ENCODE data around the gene ATG4D. TPM values are rescaled to one million over a fixed set of nuclear protein-coding genes. Genes with fewer than 3 reads are reported as not detected.
A peak's percentile ranks its signal among the peaks of the same experiment; 100 is the strongest.

ATG4D gene
- total RNA-seq, 1 experiment from 2014 or later, result 59.4 TPM

DNA sequence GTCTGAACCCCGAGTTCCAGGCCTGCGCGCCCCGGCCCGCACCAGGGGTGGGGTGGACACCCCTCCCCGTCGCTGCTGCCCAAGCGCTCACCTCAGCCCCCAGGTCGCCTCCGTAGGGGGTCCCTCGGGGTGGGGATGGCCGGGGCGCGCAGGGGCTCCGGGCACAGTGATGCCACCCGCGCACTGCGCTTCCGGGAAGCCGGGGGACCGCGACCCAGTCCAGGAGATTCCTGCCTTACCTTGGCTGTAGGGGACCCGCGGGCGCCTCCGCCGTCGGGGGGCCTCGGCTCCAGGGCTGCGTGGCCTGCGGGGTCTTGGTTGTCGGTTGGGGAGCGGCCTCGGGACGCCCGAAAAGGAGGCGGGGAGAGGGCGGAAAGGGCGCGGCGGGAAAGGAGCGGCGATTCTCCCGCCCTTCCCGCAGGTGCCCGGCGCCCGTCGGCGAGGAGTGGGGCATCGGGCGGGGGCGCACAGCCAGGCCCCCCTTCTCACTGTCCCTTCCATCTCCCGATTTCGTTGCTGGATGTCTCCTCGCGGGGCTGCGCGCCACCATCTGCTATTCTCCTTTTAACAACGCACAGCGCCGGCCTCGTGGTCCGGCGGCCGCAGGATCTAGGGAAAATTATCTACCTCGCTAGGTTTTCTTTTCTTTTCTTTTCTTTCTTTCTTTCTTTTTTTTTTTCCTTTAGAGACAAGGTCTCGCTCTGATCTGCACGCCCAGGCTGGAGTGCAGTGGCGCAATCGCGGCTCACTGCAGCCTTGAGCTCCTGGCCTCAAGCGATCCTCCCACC, 40.5 kb upstream of the ATG4D start, which contains the start of gene KEAP1 (continued):
- peak; percentile 3; the same call in 1 of the 2 replicates for TF ChIP-seq SP1 (CRISPR knock-in tag; conservative IDR thresholded peaks at IDR 0.05)
- peak; percentile 75; the same call in 1 of the 2 replicates for TF ChIP-seq ESRRA (CRISPR knock-in tag; IDR thresholded peaks at IDR 0.05; ENCODE audit: borderline replicate concordance)
- TF ChIP-seq CBFB (CRISPR knock-in tag; IDR thresholded peaks at IDR 0.05; ENCODE audit: low read depth), result no peak
- TF ChIP-seq, protein P1, sequence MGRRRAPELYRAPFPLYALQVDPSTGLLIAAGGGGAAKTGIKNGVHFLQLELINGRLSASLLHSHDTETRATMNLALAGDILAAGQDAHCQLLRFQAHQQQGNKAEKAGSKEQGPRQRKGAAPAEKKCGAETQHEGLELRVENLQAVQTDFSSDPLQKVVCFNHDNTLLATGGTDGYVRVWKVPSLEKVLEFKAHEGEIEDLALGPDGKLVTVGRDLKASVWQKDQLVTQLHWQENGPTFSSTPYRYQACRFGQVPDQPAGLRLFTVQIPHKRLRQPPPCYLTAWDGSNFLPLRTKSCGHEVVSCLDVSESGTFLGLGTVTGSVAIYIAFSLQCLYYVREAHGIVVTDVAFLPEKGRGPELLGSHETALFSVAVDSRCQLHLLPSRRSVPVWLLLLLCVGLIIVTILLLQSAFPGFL (CRISPR knock-in tag; IDR thresholded peaks at IDR 0.05; ENCODE audit: borderline replicate concordance), result no peak; the same call in 1 of the 2 replicates
- no peak for TF ChIP-seq MXD4 (CRISPR knock-in tag; IDR thresholded peaks at IDR 0.05; ENCODE audit: borderline replicate concordance)
- no peak for TF ChIP-seq ZNF121 (CRISPR knock-in tag; IDR thresholded peaks at IDR 0.05)
- TF ChIP-seq FOXK1 (CRISPR knock-in tag; IDR thresholded peaks at IDR 0.05), result peak; percentile 53
- TF ChIP-seq CREM (CRISPR knock-in tag; IDR thresholded peaks at IDR 0.05), result peak; percentile 63; the same call in 1 of the 2 replicates
- TF ChIP-seq SMAD4 (CRISPR knock-in tag; IDR thresholded peaks at IDR 0.05), result 0 out of 2 replicates have a peak, but pooled peaks have one; percentile 45
- no peak for TF ChIP-seq EMX1 (CRISPR knock-in tag; IDR thresholded peaks at IDR 0.05)
- TF ChIP-seq, protein P2, sequence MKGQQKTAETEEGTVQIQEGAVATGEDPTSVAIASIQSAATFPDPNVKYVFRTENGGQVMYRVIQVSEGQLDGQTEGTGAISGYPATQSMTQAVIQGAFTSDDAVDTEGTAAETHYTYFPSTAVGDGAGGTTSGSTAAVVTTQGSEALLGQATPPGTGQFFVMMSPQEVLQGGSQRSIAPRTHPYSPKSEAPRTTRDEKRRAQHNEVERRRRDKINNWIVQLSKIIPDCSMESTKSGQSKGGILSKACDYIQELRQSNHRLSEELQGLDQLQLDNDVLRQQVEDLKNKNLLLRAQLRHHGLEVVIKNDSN (CRISPR knock-in tag; IDR thresholded peaks at IDR 0.05), result peak; percentile 37; the same call in 1 of the 2 replicates
- TF ChIP-seq, protein P3, sequence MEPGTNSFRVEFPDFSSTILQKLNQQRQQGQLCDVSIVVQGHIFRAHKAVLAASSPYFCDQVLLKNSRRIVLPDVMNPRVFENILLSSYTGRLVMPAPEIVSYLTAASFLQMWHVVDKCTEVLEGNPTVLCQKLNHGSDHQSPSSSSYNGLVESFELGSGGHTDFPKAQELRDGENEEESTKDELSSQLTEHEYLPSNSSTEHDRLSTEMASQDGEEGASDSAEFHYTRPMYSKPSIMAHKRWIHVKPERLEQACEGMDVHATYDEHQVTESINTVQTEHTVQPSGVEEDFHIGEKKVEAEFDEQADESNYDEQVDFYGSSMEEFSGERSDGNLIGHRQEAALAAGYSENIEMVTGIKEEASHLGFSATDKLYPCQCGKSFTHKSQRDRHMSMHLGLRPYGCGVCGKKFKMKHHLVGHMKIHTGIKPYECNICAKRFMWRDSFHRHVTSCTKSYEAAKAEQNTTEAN (CRISPR knock-in tag; IDR thresholded peaks at IDR 0.05), result no peak; the same call in 1 of the 2 replicates
- no peak for TF ChIP-seq ZNF138 (CRISPR knock-in tag; conservative IDR thresholded peaks at IDR 0.05)
- TF ChIP-seq HMGA2 (CRISPR knock-in tag; IDR thresholded peaks at IDR 0.05), result no peak
- TF ChIP-seq, protein P4, sequence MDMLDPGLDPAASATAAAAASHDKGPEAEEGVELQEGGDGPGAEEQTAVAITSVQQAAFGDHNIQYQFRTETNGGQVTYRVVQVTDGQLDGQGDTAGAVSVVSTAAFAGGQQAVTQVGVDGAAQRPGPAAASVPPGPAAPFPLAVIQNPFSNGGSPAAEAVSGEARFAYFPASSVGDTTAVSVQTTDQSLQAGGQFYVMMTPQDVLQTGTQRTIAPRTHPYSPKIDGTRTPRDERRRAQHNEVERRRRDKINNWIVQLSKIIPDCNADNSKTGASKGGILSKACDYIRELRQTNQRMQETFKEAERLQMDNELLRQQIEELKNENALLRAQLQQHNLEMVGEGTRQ (CRISPR knock-in tag; IDR thresholded peaks at IDR 0.05), result no peak
- TF ChIP-seq, protein P5, sequence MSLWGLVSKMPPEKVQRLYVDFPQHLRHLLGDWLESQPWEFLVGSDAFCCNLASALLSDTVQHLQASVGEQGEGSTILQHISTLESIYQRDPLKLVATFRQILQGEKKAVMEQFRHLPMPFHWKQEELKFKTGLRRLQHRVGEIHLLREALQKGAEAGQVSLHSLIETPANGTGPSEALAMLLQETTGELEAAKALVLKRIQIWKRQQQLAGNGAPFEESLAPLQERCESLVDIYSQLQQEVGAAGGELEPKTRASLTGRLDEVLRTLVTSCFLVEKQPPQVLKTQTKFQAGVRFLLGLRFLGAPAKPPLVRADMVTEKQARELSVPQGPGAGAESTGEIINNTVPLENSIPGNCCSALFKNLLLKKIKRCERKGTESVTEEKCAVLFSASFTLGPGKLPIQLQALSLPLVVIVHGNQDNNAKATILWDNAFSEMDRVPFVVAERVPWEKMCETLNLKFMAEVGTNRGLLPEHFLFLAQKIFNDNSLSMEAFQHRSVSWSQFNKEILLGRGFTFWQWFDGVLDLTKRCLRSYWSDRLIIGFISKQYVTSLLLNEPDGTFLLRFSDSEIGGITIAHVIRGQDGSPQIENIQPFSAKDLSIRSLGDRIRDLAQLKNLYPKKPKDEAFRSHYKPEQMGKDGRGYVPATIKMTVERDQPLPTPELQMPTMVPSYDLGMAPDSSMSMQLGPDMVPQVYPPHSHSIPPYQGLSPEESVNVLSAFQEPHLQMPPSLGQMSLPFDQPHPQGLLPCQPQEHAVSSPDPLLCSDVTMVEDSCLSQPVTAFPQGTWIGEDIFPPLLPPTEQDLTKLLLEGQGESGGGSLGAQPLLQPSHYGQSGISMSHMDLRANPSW (CRISPR knock-in tag; conservative IDR thresholded peaks at IDR 0.05; ENCODE audit: low read depth), result no peak
- no peak for TF ChIP-seq ZNF396 (CRISPR knock-in tag; IDR thresholded peaks at IDR 0.05; ENCODE audit: borderline replicate concordance)
- TF ChIP-seq RORB (CRISPR knock-in tag; IDR thresholded peaks at IDR 0.05), result no peak
- no peak for TF ChIP-seq IRF2 (CRISPR knock-in tag; IDR thresholded peaks at IDR 0.05; ENCODE audit: borderline replicate concordance, low read depth)
- TF ChIP-seq FOXJ3 (CRISPR knock-in tag; IDR thresholded peaks at IDR 0.05; ENCODE audit: borderline replicate concordance), result no peak
- TF ChIP-seq GTF2I (CRISPR knock-in tag; conservative IDR thresholded peaks at IDR 0.05), result no peak
- TF ChIP-seq, protein P6, sequence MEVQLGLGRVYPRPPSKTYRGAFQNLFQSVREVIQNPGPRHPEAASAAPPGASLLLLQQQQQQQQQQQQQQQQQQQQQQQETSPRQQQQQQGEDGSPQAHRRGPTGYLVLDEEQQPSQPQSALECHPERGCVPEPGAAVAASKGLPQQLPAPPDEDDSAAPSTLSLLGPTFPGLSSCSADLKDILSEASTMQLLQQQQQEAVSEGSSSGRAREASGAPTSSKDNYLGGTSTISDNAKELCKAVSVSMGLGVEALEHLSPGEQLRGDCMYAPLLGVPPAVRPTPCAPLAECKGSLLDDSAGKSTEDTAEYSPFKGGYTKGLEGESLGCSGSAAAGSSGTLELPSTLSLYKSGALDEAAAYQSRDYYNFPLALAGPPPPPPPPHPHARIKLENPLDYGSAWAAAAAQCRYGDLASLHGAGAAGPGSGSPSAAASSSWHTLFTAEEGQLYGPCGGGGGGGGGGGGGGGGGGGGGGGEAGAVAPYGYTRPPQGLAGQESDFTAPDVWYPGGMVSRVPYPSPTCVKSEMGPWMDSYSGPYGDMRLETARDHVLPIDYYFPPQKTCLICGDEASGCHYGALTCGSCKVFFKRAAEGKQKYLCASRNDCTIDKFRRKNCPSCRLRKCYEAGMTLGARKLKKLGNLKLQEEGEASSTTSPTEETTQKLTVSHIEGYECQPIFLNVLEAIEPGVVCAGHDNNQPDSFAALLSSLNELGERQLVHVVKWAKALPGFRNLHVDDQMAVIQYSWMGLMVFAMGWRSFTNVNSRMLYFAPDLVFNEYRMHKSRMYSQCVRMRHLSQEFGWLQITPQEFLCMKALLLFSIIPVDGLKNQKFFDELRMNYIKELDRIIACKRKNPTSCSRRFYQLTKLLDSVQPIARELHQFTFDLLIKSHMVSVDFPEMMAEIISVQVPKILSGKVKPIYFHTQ (CRISPR knock-in tag; IDR thresholded peaks at IDR 0.05), result no peak
- TF ChIP-seq ZBTB21 (CRISPR knock-in tag; IDR thresholded peaks at IDR 0.05; ENCODE audit: borderline replicate concordance), result no peak
- TF ChIP-seq TP53 (CRISPR knock-in tag; IDR thresholded peaks at IDR 0.05), result no peak
- TF ChIP-seq CREB1 (CRISPR knock-in tag; IDR thresholded peaks at IDR 0.05), result no peak
- TF ChIP-seq, protein P7, sequence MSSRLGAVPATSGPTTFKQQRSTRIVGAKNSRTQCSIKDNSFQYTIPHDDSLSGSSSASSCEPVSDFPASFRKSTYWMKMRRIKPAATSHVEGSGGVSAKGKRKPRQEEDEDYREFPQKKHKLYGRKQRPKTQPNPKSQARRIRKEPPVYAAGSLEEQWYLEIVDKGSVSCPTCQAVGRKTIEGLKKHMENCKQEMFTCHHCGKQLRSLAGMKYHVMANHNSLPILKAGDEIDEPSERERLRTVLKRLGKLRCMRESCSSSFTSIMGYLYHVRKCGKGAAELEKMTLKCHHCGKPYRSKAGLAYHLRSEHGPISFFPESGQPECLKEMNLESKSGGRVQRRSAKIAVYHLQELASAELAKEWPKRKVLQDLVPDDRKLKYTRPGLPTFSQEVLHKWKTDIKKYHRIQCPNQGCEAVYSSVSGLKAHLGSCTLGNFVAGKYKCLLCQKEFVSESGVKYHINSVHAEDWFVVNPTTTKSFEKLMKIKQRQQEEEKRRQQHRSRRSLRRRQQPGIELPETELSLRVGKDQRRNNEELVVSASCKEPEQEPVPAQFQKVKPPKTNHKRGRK (CRISPR knock-in tag; IDR thresholded peaks at IDR 0.05; ENCODE audit: borderline replicate concordance), result 0 out of 2 replicates have a peak, but pooled peaks have one; percentile 4
